ENCODE data around the gene NPPB.
A peak's percentile ranks its signal among the peaks of the same experiment; 100 is the strongest.
"Not testable (repeated sequence)": the region's sequence is repeated elsewhere in the genome, so short reads cannot be mapped to it uniquely, and the experiment has no call there.

Gene NPPB

GRCh38 chr1:11858613-11858967, at the start of gene NPPB:
Gene NPPB, minus strand, starts transcription at chr1:11858945. Its CDS starts 112 bp downstream, at chr1:11858833.
- DNase-seq (ENCODE audit: low spot score), result no peak

- DNase-seq (ENCODE audit: low spot score), result peak; percentile 86
Observed at GRCh38 chr1:11908095-11908675, 49.4 kb upstream of the NPPB start.

GRCh38 chr1:11907275-11908094, 48.7 kb upstream of the NPPB start:
- peak; percentile 96 for DNase-seq (ENCODE audit: low spot score)

- DNase-seq (ENCODE audit: low spot score), result no peak
Observed at GRCh38 chr1:11906870-11907269, 48.1 kb upstream of the NPPB start.

GRCh38 chr1:11904978-11905377, 46.2 kb upstream of the NPPB start:
- DNase-seq (ENCODE audit: low spot score), result no peak

GRCh38 chr1:11904156-11904555, 45.4 kb upstream of the NPPB start:
- not testable (repeated sequence) for DNase-seq (ENCODE audit: low spot score)

- DNase-seq (ENCODE audit: low spot score), result no peak
Observed at GRCh38 chr1:11903210-11903609, 44.5 kb upstream of the NPPB start.

- DNase-seq (ENCODE audit: low spot score), result not testable (repeated sequence)
Observed at GRCh38 chr1:11901446-11901845, 42.7 kb upstream of the NPPB start.

- no peak for DNase-seq (ENCODE audit: low spot score)
Observed at GRCh38 chr1:11898831-11899467, 40.2 kb upstream of the NPPB start.

GRCh38 chr1:11898086-11898785, 39.5 kb upstream of the NPPB start:
- DNase-seq (ENCODE audit: low spot score), result no peak

- DNase-seq (ENCODE audit: low spot score), result not testable (repeated sequence)
Observed at GRCh38 chr1:11894501-11894900, 35.8 kb upstream of the NPPB start.

GRCh38 chr1:11893907-11894251, 35.1 kb upstream of the NPPB start:
- DNase-seq (ENCODE audit: low spot score), result peak; percentile 65

- DNase-seq (ENCODE audit: low spot score), result no peak
Observed at GRCh38 chr1:11891433-11892186, 32.9 kb upstream of the NPPB start.

- DNase-seq (ENCODE audit: low spot score), result no peak
Observed at GRCh38 chr1:11888877-11889208, 30.1 kb upstream of the NPPB start.

GRCh38 chr1:11888206-11888876, 29.6 kb upstream of the NPPB start:
- DNase-seq (ENCODE audit: low spot score), result no peak

- DNase-seq (ENCODE audit: low spot score), result no peak
Observed at GRCh38 chr1:11887666-11888007, 28.9 kb upstream of the NPPB start.

GRCh38 chr1:11886986-11887665, 28.4 kb upstream of the NPPB start:
- DNase-seq (ENCODE audit: low spot score), result no peak

GRCh38 chr1:11885916-11886315, 27.2 kb upstream of the NPPB start:
- DNase-seq (ENCODE audit: low spot score), result no peak

GRCh38 chr1:11882814-11883538, 24.2 kb upstream of the NPPB start:
- no peak for DNase-seq (ENCODE audit: low spot score)

GRCh38 chr1:11881749-11882441, 23.1 kb upstream of the NPPB start:
- no peak for DNase-seq (ENCODE audit: low spot score)

Data from Ammon's horn (tissue), 1 donor.